Amniotic epithelial cell (primary cell): Measurements from ENCODE around the gene DTX1.

Experiments used
- DNase-seq: peaks from one replicate; pipeline ENCODE4 v3.0.0-alpha.2; 2010; ENCODE audit warnings: low read depth

DTX1 gene

GRCh38 chr12:113055594-113056380 is 743 bp upstream of the DTX1 start:
- no peak for DNase-seq

GRCh38 chr12:113056381-113056630 is 224 bp upstream of the DTX1 start:
- DNase-seq = no peak

GRCh38 chr12:113057565-113058485 is 1.3 kb downstream of the DTX1 start:
- DNase-seq = no peak

GRCh38 chr12:113058553-113058952 is 2.0 kb downstream of the DTX1 start:
- DNase-seq = no peak

GRCh38 chr12:113059071-113059595 is 2.6 kb downstream of the DTX1 start:
- DNase-seq = no peak

GRCh38 chr12:113060336-113060960 is 3.9 kb downstream of the DTX1 start:
- no peak for DNase-seq

GRCh38 chr12:113061061-113061694 is 4.6 kb downstream of the DTX1 start:
- no peak for DNase-seq

- DNase-seq = no peak
Observed at GRCh38 chr12:113062502-113063395, 6.2 kb downstream of the DTX1 start.

GRCh38 chr12:113063396-113064350 is 7.1 kb downstream of the DTX1 start:
- DNase-seq = no peak

- DNase-seq = no peak
Observed at GRCh38 chr12:113064395-113065125, 8.0 kb downstream of the DTX1 start.

GRCh38 chr12:113065126-113066007 is 8.8 kb downstream of the DTX1 start:
- DNase-seq = no peak

- no peak for DNase-seq
Observed at GRCh38 chr12:113066813-113067400, 10.4 kb downstream of the DTX1 start.

- DNase-seq = no peak
Observed at GRCh38 chr12:113067987-113068935, 11.7 kb downstream of the DTX1 start.

- DNase-seq = no peak
Observed at GRCh38 chr12:113069149-113069548, 12.6 kb downstream of the DTX1 start.

GRCh38 chr12:113069751-113070116 is 13.2 kb downstream of the DTX1 start:
- no peak for DNase-seq

GRCh38 chr12:113070117-113070906 is 13.8 kb downstream of the DTX1 start:
- no peak for DNase-seq
